ENCODE results near the gene CRELD2.

- TF ChIP-seq CTCF (conservative IDR thresholded peaks at IDR 0.05; ENCODE audit: low read depth in 2 of 2) (no peak), CREB1 (CRISPR knock-in tag; IDR thresholded peaks at IDR 0.05; ENCODE audit: low read depth) (no peak), EZH2 (IDR thresholded peaks at IDR 0.05; ENCODE audit: low read depth, unreplicated experiment) (no peak), POLR2AphosphoS5 (IDR thresholded peaks at IDR 0.05; ENCODE audit: low read depth) (no peak), REST (IDR thresholded peaks at IDR 0.05; ENCODE audit: unreplicated experiment) (no peak), ZNF114 (CRISPR knock-in tag; IDR thresholded peaks at IDR 0.05) (no peak), EZH2phosphoT487 (IDR thresholded peaks at IDR 0.05; ENCODE audit: unreplicated experiment) (no peak), NANOG (IDR thresholded peaks at IDR 0.05; ENCODE audit: borderline replicate concordance) (no peak), STAT1 (IDR thresholded peaks at IDR 0.05; ENCODE audit: unreplicated experiment) (no peak)
Observed at GRCh38 chr22:49937758-49938564, 19.5 kb downstream of the CRELD2 start.

Data from GM23338 (cell line).